HepG2 (cell line): ENCODE data around the gene CENPB. TPM values are rescaled to one million over a fixed set of nuclear protein-coding genes. Genes with fewer than 3 reads are reported as not detected.
A peak's percentile ranks its signal among the peaks of the same experiment; 100 is the strongest.

Experiments used
- DNMT1 ChIP-seq: sonication (generic); formaldehyde crosslinking; IDR thresholded peaks from 2 replicates; pipeline ENCODE4 v1.5.1; 2020; ENCODE audit warnings: mild to moderate bottlenecking, missing genetic modification reagents
- HNRNPUL1 ChIP-seq: fragments of 200-400 bp; formaldehyde crosslinking; IDR thresholded peaks from 2 replicates; pipeline ENCODE4 v1.6.1; 2017; ENCODE audit warnings: low read depth, mild to moderate bottlenecking, low read length, moderate library complexity
- RNF2 ChIP-seq: fragments of 450-650 bp; conservative IDR thresholded peaks from 2 replicates; pipeline ENCODE4 v1.6.1; 2016; ENCODE audit warnings: low read depth
- ZBTB21 ChIP-seq: sonication (generic); formaldehyde crosslinking; IDR thresholded peaks from 2 replicates; pipeline ENCODE4 v1.4.0; 2020; ENCODE audit warnings: missing genetic modification reagents
- ZFX ChIP-seq: sonication (generic); formaldehyde crosslinking; IDR thresholded peaks from 2 replicates; pipeline ENCODE4 v1.4.0; 2020; ENCODE audit warnings: mild to moderate bottlenecking, low read depth, missing genetic modification reagents, moderate library complexity
- ZNF180 ChIP-seq: sonication (generic); formaldehyde crosslinking; IDR thresholded peaks from 2 replicates; pipeline ENCODE4 v1.4.0; 2020; ENCODE audit warnings: low read depth, missing genetic modification reagents, borderline replicate concordance
- ZNF383 ChIP-seq: sonication (generic); formaldehyde crosslinking; IDR thresholded peaks from 2 replicates; pipeline ENCODE4 v1.4.0; 2020; ENCODE audit warnings: missing genetic modification reagents, mild to moderate bottlenecking, borderline replicate concordance
- ZNF766 ChIP-seq: sonication (generic); formaldehyde crosslinking; IDR thresholded peaks from 2 replicates; pipeline ENCODE4 v1.5.0; 2020; ENCODE audit warnings: missing genetic modification reagents, borderline replicate concordance
- ZSCAN31 ChIP-seq: sonication (generic); formaldehyde crosslinking; IDR thresholded peaks from 2 replicates; pipeline ENCODE4 v1.5.0; 2020; ENCODE audit warnings: low read depth, mild to moderate bottlenecking, missing genetic modification reagents
- polyA plus RNA-seq, 8 experiments: library from polyadenylated mRNA; depleted of rRNA in 3 of 8; stranded (reverse) in 7 of 8; unstranded in 1 of 8; fragments of >200 nt; fragmentation: Illumina TruSeq in 4 of 8; extraction: Trizol in 4 of 8; gene quantifications; 2 replicates each; pipeline versions ENCODE4 v1.2.1 to v1.2.3, GENCODE V29; 2011 to 2016; ENCODE audit warnings: low read depth in 4 of 8, missing spikeins in 1 of 8, mixed read lengths in 1 of 8; ENCODE audit not compliant: insufficient read depth in 1 of 8
- total RNA-seq, 5 experiments: library from RNA; depleted of rRNA; stranded (reverse); fragments of >200 nt; fragmentation: Illumina TruSeq; extraction: Trizol; gene quantifications; 2 replicates each; pipeline ENCODE4 v1.2.3, GENCODE V29; 2016; ENCODE audit warnings: low read depth in 1 of 5
- TF ChIP-seq, protein P1 (sequence below): sonication (generic); formaldehyde crosslinking; IDR thresholded peaks from 2 replicates; pipeline ENCODE4 v1.8.0; 2022; ENCODE audit warnings: missing genetic modification reagents, low read depth, mild to moderate bottlenecking, borderline replicate concordance

CENPB gene
- total and polyA plus RNA-seq, 2 of the 13 experiments (the other 11 are each of a cell fraction or from before 2014, with no cell fraction given), result 10.4 to 54.5 TPM

DNA sequence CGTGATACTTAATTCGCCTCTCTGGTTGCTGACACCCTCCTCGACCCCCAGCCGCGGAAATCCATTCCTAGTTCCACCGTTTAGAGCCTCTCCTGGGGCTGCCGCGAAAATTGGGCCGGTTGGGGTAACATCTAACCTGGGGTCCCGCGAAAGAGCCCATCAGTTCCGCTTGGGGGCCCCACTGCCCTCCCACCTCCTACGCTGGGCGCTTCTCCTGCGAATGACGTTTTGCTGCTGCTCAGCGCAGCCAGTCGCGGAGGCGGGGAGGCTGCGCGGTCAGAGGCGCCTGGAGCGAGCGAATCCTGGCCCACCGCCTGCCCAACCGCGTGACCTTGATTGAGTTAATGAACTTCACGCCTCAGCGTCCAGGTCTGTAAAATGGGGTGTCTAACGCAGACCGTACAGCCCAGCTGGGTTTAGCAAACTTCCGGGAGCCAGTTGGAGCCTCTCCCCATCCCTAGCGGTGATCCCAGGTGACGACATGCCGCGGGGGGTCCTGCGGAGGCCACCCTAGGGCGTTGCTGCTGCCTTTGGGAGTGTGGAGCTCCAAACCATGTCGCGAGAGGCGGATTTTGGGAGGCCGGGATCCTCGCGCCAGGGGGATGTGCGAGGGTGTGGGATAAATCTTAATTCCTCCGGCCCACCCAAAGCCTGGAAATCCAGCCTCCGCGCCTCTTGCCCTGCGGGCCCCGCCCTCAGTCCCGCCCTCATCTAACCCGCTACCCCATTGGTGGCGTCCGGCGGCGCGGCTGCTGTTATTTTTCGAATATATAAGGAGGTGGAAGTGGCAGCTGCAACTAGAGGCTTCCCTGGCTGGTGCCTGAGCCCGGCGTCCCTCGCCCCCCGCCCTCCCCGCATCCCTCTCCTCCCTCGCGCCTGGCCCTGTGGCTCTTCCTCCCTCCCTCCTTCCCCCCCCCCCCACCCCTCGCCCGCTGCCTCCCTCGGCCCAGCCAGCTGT lies 9.2 kb upstream of the CENPB start, which contains the start of gene CDC25B (continued):
- TF ChIP-seq ZBTB21 (no peak), ZNF383 (CRISPR knock-in tag) (no peak), ZFX (CRISPR knock-in tag) (peak; percentile 85), DNMT1 (CRISPR knock-in tag) (no peak), RNF2 (no peak), ZNF180 (CRISPR knock-in tag) (no peak), HNRNPUL1 (no peak), ZSCAN31 (CRISPR knock-in tag) (peak; percentile 66; the same call in 1 of the 2 replicates), ZNF766 (CRISPR knock-in tag) (peak; percentile 7; the same call in 1 of the 2 replicates)
- TF ChIP-seq, protein P1, sequence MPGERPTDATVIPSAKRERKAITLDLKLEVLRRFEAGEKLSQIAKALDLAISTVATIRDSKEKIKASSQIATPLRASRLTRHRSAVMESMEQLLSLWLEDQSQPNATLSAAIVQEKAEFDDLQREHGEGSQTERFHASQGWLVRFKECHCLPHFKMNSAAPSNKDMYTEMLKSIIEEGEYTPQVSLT (CRISPR knock-in tag), result no peak
